ENCODE data around the gene AKIRIN2. TPM values are rescaled to one million over a fixed set of nuclear protein-coding genes. Genes with fewer than 3 reads are reported as not detected.
A peak's percentile ranks its signal among the peaks of the same experiment; 100 is the strongest.

Gene AKIRIN2
- total RNA-seq, 6 experiments from 2014 or later: 10.6 to 25.3 (median 18.6) TPM

DNA sequence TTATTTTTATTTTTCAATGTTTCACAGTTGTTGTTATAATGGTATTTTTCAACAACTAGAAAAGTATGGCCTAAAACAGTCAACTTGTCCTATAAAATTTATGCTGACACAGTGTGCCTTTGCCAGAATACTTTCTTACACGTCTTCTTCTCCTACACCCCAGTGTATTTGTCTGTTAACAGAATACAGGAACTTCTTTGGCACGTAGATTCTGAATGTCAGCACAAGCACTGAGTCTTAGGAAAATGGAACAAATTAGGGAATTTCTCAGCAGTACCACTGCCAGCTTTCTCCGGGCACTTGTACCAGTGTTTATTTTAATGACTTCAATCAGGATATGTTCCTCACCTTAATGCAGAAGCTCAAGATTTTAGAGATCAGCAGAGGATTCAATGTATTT lies 26.7 kb upstream of the AKIRIN2 start:
- intact Hi-C loops (cut with DNase I): no loop called here
- ATAC-seq: no peak
- no peak for TF ChIP-seq POLR2A (IDR thresholded peaks at IDR 0.05)
- TF ChIP-seq, protein P1, sequence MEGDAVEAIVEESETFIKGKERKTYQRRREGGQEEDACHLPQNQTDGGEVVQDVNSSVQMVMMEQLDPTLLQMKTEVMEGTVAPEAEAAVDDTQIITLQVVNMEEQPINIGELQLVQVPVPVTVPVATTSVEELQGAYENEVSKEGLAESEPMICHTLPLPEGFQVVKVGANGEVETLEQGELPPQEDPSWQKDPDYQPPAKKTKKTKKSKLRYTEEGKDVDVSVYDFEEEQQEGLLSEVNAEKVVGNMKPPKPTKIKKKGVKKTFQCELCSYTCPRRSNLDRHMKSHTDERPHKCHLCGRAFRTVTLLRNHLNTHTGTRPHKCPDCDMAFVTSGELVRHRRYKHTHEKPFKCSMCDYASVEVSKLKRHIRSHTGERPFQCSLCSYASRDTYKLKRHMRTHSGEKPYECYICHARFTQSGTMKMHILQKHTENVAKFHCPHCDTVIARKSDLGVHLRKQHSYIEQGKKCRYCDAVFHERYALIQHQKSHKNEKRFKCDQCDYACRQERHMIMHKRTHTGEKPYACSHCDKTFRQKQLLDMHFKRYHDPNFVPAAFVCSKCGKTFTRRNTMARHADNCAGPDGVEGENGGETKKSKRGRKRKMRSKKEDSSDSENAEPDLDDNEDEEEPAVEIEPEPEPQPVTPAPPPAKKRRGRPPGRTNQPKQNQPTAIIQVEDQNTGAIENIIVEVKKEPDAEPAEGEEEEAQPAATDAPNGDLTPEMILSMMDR (IDR thresholded peaks at IDR 0.05): no peak
- Histone ChIP-seq H3K9me3 (no peaks in the 10 kb centered on the region), H3K27me3 (no peaks in the 10 kb centered on the region), H3K4me1 (peaks cover 0 to 20% (median 6%) of the 10 kb centered on the region in 4 donors), H3K27ac (no peak overlapping the region), H3K36me3 (no peaks in the 10 kb centered on the region), H3K4me3 (no peak overlapping the region)
- WGBS (ENCODE audit: insufficient coverage, low coverage, low lambda C conversion rate, missing lambda C conversion rate): 63% methylated on average over 3 of the region's 3 CpGs
- no peak for DNase-seq

DNA sequence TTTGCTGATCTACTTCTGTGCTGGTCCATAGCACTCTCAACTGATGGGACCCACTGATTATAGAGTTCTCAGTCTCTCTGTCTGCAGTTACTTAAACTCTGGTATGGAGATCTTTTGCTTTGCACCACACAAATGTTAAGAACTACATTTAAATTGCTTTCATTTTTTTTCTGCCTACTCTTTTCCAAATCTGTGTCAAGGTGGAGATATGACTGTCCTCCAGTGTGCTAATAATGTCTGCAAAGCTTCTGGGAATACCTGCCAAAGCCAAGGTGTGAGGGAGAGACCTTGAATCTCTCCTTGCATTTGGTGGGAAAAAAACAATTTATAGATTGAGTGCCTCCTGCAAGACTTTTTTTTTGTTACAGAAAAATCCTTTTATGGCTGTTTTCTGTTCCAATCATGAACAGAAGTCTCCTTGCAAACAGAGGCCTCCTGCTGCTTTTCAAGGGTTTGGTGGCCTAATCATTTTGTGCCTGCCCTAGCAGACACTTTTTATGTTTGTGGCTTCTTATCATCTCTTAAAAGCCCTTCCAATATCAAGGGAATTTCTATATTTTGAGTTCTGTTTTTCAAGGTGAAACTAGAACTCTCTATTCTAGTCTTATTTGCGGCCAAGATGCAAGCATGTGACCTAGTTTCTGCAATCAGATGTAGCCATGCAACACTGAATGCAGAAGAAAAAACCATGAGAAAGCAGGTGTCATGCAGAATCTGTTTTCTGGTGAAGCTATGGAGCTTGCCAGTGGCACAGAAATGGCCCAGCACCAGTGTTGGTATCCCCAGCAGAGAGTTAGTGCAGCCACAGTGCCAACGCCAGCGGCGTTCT lies 23.2 kb upstream of the AKIRIN2 start:
- ATAC-seq (no peak), DNase-seq (no peak)
- Histone ChIP-seq H3K27ac (no peak overlapping the region), H3K36me3 (no peaks in the 10 kb centered on the region), H3K4me1 (peaks cover 0 to 14% (median 6%) of the 10 kb centered on the region in 4 donors), H3K4me3 (no peak overlapping the region), H3K27me3 (no peaks in the 10 kb centered on the region), H3K9me3 (no peaks in the 10 kb centered on the region)
- no peak for TF ChIP-seq POLR2A (IDR thresholded peaks at IDR 0.05)
- TF ChIP-seq, protein P1 (IDR thresholded peaks at IDR 0.05): no peak
- WGBS (ENCODE audit: insufficient coverage, low coverage, low lambda C conversion rate, missing lambda C conversion rate): 82% methylated on average over 2 of the region's 4 CpGs
- intact Hi-C loops (cut with DNase I): no loop called here

DNA sequence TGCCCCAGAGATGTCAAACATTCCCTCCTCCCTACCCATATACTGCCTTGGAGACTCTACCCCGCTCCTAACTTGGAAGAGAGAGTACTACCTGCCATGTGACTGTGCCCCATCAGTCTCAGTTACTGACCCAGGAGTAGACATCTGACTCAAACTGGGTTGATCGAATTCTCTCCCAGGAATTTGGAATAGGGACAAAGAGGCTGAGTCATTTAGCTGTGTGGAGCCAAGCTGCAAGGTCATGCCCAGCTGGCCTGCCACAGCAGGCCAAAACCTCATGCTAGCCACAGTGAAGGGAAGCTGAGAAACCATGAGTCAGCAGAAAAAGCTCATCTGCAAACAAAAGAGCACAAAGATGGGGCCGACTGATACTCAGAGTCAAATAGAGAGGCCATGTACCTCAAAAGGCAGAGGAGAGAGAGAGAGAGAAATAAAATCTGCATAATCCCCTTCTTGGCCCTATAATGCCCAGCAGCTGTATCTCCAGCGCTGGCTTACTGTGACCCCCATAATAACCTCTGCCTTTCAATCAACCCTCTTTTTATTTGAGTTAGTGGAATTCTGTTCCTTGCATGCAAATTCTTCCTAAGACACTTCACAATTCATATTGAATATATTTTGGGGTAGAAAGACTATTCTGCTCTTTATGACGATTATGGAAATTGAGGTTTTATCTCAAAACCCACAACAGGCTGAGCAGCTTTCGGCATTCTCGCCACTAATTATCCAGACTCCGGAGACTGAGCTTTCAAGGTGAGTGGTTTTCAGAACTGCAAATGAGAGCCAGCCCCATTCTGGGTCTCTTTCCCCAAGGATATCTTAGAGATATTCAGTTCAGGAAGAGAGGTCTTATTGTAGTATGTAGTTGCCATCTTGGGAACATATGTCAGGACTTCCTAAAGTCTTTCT lies 21.4 kb upstream of the AKIRIN2 start:
- no peak for TF ChIP-seq POLR2A (IDR thresholded peaks at IDR 0.05)
- TF ChIP-seq, protein P1 (IDR thresholded peaks at IDR 0.05): no peak
- Histone ChIP-seq H3K4me3 (no peak overlapping the region), H3K36me3 (no peaks in the 10 kb centered on the region), H3K27me3 (no peaks in the 10 kb centered on the region), H3K27ac (peak overlapping the region in 2 of 3 donors; percentile 19 to 70), H3K4me1 (peaks cover 0 to 14% (median 7%) of the 10 kb centered on the region in 4 donors), H3K9me3 (no peaks in the 10 kb centered on the region)
- DNase-seq: peak; percentile 72 to 88 (median 87)
- WGBS (ENCODE audit: insufficient coverage, low coverage, low lambda C conversion rate, missing lambda C conversion rate): 41% methylated on average over 8 of the region's 8 CpGs
- ATAC-seq: peak; percentile 96 to 99 (median 98)
- intact Hi-C loops (cut with DNase I): no loop called here

DNA sequence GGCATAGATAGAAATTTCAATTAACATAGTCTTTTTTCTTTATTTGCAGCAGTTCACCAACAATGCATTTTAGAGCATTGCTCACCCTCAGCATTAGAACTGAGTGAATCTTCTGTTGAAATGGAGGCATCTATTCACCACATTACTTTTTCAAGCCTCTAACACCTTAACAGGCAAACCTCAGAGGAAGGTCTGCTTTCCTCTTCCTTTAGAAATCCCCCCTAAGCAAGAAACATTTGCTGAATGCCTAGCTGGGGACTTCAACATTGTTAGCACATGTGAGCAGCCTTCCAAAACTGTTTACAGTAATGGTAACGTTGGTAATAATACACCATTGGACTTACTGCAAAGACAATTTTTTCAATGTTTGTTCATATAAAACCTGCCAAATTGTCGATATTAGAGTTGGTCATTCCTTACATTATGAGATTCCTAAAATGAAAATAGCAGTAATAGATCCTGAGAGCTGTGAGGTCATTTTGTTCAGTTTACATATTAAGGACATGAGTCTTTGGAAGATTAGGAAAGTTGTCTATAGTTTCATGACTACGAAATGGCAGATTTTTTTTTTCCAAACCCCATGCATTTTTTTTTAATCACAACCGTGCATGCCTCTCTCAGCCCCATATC lies 20.6 kb upstream of the AKIRIN2 start:
- Histone ChIP-seq H3K36me3 (no peaks in the 10 kb centered on the region), H3K9me3 (no peaks in the 10 kb centered on the region), H3K4me3 (no peak overlapping the region), H3K27ac (peak overlapping the region in 2 of 3 donors; percentile 6 to 56), H3K27me3 (no peaks in the 10 kb centered on the region), H3K4me1 (peaks cover 0 to 14% (median 7%) of the 10 kb centered on the region in 4 donors)
- intact Hi-C loops (cut with DNase I): no loop called here
- WGBS (ENCODE audit: insufficient coverage, low coverage, low lambda C conversion rate, missing lambda C conversion rate): 21% methylated on average over 4 of the region's 4 CpGs
- ATAC-seq (no peak), DNase-seq (no peak)
- TF ChIP-seq POLR2A (IDR thresholded peaks at IDR 0.05): no peak
- TF ChIP-seq, protein P1 (IDR thresholded peaks at IDR 0.05): no peak
